Fibroblast of skin of abdomen (primary cell): ENCODE results near the gene HOXC10. TPM values are rescaled to one million over a fixed set of nuclear protein-coding genes. Genes with fewer than 3 reads are reported as not detected.

ENCODE experiments used
- DNase-seq: peaks from one replicate; pipeline ENCODE4 v3.0.0-alpha.2; 2013
- polyA plus RNA-seq, 2 experiments: library from polyadenylated mRNA; unstranded; fragments of 120-200 nt; gene quantifications; one replicate each; pipeline ENCODE4 v1.2.1, GENCODE V29; 2013; ENCODE audit not compliant: insufficient read length in 2 of 2

HOXC10 gene
- 23.7 TPM for polyA plus RNA-seq (2013, experiment 1 of 2; ENCODE audit: insufficient read length)
- polyA plus RNA-seq (2013, experiment 2 of 2; ENCODE audit: insufficient read length), result 23.6 TPM

DNA sequence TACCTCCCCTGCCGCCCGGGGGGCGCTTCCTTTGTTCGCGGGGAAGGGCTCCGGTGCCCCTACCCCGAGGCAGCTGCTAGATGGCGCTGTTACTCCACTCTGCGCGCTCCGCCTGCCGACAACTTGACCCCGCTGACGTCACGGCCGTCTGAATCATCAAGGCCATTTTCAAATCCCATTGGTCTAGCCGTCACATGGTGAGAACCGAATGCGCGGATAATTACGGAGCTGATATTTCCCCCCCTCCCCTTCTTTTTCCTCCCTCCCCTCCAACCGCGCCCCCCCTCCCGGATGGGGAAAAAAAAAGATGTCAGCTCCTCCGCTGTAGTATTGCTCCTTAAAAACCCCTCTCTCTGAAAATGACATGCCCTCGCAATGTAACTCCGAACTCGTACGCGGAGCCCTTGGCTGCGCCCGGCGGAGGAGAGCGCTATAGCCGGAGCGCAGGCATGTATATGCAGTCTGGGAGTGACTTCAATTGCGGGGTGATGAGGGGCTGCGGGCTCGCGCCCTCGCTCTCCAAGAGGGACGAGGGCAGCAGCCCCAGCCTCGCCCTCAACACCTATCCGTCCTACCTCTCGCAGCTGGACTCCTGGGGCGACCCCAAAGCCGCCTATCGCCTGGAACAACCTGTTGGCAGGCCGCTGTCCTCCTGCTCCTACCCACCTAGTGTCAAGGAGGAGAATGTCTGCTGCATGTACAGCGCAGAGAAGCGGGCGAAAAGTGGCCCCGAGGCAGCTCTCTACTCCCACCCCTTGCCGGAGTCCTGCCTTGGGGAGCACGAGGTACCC is at the start of gene HOXC10:
HOXC10 (plus strand) TSS at position 246 of the 791 bp plus-strand sequence; CDS start at position 360, 114 bp downstream.
- DNase-seq, result peak; percentile 97

DNA sequence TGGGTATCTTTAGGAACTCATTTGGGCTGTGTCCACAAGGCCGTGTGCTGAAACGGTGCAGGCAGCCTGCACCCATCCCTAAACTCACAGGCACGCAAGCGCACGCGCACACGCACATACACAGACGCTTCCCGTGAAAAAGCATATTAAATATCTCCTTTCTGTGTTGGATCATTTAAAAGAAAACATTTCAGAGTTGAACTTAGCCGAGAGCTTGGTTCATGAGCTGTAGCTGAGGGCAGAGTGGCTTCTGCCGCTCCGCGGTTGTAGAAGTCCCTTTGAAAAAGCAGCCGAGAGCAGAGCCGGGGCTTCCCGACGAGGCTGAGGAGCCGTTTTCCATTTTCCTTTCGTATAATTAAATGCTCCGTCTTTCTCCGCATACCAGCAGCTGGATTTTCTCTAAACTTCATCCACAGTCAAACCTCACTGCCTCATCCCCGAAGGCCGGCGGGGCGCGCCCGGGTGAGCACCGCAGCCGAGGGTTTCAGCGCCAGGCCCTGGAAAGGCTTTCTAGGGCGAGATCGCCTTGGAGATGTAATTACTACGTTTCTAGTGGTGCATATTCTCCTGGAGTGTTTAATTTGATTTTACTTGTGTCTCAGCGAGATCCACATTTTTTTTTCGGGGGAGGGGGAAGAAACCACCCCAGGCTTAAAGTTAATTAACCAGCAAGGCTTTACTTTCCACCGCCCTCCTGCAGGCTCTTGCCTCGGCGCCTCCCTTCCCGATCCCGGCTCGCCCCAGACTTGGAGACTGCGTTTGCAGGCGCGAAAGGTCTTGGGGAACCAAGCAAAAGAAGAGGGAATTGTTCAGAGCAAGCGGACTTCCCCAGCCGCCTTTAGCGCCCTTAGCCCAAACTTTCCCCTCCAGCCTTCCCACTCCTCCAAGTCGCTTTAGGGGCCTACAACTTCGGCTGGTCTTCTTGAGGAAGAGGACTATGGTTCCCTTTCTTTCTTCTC is 49.3 kb upstream of the HOXC10 start:
- no peak for DNase-seq

DNA sequence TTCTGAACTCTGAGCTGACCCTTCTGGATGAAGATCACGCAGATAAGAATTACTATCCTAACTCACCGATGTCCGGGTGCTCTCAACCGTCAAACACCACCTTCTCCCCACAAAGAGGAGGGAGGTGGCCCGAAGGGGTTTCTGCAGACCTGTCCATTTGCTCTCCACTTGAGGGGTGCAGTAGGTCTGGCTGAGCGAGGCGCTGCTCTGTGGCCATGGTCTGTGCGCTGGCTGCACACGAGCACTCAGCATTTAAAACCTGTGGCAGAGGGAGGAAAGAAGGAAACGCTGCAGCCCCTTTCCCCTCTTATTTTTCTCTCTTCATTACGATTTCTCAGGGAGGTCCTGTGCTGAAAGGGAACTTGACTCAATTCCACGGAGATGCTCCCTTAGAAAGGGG is 47.8 kb upstream of the HOXC10 start:
- no peak for DNase-seq

DNA sequence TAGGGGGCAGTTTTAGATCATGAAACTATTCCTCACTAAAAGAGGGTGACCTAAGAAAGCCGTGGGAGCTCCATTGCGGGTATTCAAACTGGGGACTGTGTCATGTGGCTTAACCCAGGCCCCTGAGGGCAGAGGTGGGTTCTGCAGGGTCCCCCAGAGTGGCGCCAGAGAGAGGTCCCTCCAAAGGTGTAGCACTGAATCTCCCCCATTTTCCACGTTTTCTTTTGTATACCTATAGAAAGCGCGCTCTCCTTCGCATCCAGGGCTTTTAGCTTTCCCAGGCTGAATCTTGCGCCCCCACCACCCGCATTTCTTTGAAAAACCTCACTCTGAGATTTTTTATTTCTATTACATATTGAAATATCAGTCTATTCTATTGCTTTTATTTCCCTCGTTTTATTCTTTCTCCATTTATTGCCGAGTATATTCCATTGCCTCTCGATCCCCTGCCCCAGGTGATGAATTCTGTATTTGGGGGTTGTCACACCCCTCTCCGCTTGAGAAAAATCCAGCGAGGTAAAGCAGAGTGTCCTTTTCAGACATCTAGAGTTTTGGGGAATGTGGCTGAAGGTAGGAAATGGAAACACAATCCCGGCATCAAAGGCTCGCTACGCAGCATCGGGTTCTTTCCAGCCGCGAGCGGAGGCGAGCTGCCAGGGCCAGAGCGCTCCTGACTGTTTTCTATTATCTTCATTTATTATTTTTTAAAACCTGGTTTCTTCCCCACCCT is 47.2 kb upstream of the HOXC10 start:
- DNase-seq, result no peak

DNA sequence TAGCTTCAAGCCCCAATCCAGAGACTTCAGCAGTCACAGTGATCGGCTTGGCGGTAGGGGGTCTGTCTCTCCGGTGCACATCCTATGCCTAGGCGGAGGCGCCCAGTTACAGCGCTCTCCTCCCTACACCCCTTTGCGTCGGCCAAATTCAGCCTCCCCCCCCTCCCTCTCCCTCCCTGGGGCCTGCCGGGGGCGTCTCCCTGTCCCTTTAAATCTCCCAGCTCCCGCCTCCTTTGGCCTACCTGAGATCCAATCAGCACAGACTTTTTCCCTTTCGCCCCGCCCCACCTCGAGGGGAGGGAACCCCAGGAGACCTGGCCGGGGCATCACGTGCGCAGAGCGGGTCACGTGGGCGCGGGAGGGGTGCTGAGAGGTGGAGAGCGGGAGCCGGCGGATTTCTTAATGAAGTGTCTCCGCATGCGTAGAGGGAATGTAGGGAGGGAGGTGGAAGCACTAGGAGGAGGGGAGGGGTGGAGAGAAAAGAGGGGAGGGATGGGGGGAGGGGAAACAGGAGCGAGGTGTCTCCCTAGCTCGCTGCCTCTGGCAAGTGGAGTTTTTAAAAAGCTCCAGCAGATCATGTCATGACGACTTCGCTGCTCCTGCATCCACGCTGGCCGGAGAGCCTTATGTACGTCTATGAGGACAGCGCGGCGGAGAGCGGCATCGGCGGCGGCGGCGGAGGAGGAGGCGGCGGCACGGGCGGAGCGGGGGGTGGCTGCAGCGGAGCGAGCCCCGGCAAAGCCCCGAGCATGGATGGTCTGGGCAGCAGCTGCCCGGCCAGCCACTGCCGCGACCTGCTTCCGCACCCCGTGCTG is 46.4 kb upstream of the HOXC10 start, which contains the start of gene HOXC13:
HOXC13 (plus strand) TSS at position 506 of the 815 bp plus-strand sequence; CDS start at position 582, 76 bp downstream.
- DNase-seq, result peak; percentile 41

DNA sequence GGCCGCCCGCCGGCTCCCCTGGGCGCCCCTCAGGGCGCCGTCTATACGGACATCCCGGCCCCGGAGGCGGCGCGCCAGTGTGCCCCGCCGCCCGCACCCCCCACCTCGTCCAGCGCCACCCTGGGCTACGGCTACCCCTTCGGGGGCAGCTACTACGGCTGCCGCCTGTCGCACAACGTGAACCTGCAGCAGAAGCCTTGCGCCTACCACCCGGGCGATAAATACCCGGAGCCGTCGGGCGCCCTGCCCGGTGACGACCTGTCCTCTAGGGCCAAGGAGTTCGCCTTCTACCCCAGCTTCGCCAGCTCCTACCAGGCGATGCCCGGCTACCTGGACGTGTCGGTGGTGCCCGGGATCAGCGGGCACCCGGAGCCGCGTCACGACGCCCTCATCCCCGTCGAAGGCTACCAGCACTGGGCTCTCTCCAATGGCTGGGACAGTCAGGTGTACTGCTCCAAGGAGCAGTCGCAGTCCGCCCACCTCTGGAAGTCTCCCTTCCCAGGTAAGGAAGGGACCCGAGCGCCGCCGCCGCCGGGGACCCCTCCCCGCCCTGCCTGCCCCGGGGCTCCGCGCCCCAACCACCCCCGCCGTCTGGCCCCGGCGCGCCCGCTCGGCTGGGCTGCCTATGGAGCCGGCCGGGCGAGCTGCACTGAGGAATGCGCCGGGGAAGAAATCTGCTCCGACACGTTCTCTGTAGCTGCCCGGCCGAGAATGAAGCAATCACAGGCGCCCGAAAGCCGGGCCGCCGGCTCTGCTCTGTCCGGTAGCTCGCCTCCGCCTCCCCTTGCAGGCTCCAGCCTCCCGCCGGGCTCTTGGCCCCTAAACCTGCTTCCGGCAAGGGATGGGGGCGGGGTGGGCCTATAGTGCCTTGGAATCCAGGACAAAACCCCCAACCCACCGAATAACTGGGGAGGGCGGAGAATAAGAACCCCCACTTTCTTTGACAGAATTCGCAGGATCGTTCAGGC is 45.5 kb upstream of the HOXC10 start:
- peak; percentile 42 for DNase-seq

DNA sequence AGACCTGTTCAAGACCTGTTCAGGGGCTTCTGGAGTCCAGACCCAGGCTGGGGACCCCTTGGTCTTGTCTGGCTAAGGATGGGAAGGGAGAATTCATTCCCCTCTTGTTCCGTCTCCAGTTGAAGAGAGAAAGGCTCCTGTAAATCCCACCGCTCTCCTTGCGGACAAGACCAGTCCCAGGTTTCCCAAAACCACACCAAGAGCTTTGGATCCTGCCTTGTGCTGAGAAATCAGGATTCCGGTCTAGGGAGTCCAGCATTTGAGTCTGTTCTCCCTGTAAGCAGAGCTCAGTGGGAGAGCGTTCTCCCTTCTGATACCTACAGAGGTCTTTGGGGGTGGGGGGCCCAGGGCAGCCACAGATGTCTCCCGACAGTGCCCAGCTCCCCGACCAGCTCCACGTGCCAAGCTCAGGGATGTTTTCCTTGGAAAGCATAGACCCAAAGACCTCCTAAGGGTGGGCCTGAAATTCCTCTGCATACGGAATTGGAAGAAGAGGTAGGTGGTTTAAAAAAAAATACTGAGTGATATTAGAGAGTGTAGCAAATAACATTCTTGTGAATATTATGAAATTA is 44.4 kb upstream of the HOXC10 start:
- no peak for DNase-seq

DNA sequence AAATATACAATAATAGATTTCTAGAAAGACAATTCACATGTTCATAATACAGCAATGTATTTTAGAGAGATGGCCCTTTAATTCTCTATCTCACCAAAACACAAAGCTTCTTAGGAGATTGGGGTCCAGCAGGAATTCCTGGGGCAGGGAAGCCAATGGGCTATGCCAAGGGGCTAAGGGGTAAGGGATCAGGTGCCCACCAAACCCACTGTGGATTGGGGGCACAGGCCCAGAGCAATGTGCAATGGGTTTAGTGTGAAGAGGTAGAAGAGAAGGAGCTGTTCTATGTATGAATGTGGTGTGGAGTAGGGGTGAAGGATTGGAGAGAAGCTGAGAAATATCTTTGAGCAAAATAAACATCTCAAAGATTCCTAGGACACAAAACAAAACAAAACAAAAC is 43.8 kb upstream of the HOXC10 start:
- no peak for DNase-seq

DNA sequence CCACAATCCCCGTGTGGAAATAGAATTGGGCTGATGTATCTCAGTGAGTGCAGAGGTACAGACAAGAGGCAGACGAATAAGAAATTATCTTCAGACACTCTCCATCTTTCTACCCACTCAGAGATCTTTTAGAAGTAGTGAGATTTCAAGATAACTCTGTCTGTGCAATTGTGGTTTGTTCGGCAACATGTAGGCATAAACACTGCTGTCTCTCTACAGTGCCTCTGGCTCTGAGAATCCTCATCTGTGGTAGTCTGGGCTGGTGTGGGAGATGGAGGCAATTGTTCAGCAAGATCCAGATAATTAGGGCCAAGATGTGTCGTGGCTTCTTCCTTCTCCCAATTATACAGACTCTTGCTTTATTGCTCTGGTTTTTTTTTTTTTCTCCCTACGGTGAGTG is 43.2 kb upstream of the HOXC10 start:
- no peak for DNase-seq

DNA sequence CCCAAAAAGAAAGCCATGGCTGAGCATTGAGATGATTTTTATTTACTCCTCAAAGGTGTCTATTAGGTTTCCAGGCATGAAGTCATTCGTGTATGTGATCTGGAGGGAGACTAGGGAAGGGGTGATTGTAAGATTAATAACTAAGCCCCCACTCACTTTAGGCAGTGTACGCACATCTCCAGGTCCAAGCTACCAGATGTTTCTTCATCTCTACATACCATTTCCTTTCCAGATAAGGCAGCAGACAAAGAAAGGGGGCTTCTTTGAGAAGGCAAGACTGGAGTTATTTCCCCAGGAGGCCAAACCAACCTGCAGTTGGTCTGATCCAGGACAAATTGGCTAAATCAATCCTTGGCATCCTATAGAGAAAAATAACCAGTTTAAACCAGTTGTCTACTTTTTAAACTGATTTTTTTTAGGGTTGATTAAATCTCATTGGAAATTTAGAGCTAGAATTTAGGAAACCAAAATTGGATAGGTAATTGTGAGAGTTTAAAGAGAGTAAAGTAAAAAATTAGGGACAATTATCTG is 42.4 kb upstream of the HOXC10 start:
- DNase-seq, result no peak

DNA sequence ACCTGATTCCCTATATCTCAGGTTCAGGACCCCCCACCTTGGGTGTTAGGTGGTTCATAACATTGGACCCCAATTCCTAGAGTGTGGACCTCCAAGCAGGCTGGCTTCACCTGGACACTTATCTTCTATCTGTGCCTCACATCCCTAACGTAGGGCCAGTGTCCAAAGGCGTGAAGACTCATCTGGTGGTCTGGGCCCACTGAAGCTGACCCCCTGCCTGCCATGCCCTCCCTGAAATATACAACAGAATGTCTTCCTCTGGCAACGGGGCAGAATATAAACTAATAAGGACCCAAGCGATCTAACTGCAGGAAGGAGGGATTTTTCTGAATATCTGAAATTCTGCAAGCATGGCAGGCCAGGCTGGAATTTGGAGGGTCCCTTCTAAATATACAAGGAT is 40.7 kb upstream of the HOXC10 start:
- no peak for DNase-seq

DNA sequence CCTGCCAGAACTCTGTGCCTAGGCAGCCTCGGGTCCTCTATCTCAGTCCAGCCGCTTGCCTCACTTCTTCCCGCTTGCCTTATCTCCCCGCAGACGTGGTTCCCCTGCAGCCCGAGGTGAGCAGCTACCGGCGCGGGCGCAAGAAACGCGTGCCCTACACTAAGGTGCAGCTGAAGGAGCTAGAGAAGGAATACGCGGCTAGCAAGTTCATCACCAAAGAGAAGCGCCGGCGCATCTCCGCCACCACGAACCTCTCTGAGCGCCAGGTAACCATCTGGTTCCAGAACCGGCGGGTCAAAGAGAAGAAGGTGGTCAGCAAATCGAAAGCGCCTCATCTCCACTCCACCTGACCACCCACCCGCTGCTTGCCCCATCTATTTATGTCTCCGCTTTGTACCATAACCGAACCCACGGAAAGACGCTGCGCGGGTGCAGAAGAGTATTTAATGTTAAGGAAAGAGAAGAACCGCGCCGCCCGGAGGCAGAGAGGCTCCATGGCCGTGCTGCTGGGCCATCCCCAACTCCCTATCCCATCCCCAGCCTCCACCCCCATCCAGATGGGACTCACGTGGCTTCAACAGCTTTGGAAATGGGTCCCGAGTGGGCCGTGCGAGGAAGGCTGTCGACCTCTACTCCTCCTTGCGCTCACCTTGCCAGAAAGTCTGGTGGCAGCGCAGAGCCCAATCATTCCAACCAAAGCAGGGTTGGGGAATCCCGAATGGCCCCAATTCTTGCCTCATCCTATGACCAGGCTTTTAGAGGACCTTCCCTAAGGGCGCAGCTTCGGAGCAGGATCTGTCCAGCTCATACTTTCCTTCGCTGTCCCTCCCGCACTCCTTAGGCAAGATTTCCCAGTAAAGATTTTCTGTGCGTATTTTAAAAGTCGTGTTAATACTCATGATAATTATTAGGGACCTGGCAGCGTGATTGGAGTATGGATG is 39.8 kb upstream of the HOXC10 start:
- no peak for DNase-seq

DNA sequence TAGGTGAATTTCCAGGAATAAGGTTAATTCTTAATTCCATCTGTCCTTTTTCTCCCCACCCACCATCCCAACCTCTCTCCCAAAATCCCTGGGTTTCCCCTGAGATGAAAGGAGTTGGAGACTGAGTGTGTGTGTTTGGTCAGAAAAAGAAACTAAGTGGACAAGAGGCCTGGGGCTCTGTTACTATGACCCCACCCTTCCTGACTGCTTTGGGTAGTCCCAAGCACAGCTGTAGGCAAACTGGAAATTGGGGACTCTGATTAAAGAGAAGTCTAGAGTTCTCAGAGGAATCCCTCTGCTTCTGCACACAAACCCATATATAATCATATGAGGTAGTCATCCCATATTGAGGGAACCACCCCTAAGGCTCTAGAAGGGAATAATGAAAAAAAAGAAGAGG is 37.2 kb upstream of the HOXC10 start:
- DNase-seq, result no peak

DNA sequence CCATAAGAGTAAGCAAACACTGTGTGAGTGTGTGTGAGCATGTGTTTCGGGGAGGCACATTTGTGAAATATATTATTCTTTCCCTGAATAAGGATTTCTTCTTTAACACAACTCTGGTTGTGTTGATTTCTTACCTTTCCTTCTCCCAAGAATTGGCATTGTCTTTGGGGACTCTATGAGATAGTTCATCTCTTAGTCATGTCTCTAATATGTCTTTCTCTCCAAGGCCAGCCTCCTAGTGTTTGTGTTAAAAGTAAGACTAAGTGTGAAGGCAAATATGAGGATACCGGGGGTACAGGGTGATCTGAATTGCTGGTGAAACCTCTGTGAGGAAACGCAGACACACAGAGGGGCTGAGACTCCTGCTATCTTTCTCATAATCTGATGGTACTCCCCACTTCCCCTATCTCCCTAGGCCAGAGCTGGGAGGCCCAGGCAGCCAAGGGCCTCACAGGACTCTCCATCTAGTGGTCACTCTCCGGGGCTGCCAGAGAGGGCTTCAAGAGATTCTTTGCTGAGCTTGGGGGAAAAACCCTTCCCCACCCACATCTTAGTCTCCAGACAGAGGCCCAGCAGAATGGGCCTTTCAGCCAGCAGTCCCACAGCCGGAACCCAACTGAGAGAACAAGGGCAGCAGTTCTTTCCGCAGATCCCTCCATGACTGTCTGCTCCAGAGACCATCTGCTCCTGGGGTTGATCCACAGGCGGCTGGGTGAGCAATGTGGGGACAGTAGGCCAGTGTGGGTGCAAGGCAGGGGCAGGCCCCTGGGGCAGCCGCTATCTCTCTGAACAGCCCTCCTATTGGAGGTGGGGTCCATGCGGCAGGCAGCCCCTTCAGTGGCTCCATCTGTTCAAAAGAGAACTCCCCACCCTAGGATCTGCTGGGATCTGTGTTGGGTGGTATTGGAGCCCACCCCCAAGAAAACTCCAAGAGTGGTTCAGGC is 36.0 kb upstream of the HOXC10 start:
- no peak for DNase-seq

DNA sequence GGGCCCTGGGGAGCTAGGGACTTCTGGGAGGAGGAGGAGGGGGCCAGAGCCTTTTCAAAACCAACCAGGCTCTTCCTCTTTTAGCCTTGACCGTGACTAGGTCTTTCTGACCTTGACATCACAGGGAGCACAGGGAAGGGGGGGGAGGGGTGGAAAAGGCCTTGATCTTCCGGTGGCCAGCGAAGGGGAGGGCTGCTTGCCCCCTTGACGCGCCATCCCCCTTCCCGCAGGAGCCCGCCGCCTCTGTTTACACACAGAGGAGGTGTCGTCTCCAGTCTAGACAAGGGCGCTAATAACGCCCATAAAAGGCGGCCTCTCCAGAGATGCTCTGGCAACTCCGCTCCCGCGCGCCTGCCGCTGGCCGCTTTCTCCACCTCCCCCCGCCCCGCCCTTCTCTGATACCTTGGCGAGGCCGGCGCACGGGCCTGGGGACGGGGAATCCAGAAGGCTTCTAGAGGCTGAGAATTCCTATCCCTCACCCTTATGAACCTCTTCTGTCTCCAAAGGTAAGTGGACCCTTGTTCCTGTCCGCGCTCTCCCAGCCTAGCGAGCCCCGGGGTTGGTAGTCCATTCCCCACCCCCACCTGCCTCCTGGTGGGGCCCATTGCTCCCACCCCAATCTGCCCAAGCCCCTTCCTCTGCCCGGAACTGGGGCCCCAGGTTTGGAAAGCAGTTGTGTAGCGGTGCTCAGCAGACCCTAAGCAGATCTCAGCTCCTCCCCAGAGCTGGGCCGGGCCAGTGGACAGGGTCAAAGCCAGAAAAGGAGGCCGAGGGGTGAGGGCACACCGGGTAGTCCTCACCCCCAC is 35.1 kb upstream of the HOXC10 start:
- no peak for DNase-seq

DNA sequence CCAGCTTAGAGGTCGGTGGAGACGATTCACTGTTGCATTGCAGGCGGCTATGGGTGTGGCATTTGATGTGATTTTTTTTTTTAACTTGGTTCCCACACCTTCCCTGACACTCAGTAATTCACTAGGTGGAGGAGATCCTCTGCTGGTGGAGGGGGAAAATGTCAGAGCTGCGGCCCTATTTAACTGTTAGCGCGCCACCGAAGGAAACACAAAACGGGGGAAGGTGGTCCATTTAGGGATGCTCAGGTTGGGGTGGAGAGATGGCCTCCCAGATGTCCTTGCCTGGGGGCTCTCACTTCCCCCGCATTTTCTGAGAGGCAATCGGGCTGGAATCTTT is 34.5 kb upstream of the HOXC10 start:
- DNase-seq, result no peak
